Esophagus muscularis mucosa (tissue), 4 donors: ENCODE data around the gene MIPOL1. TPM values are rescaled to one million over a fixed set of nuclear protein-coding genes. Genes with fewer than 3 reads are reported as not detected.
"Not testable (repeated sequence)": the region's sequence is repeated elsewhere in the genome, so short reads cannot be mapped to it uniquely, and the experiment has no call there.

Source experiments
- DNase-seq: peaks from one replicate; pipeline ENCODE4 v3.0.0-alpha.2; 2017; ENCODE audit errors: extremely low spot score
- H3K27ac ChIP-seq, 4 donors: fragments of 200-600 bp; sonication (generic); replicated peaks in 1 of 4; 1 replicate in 3 of 4; 2 replicates in 1 of 4; pipeline ENCODE4 v1.5.1; 2016 to 2019; ENCODE audit warnings: mild to moderate bottlenecking in 1 of 4
- H3K27me3 ChIP-seq, 4 donors: fragments of 200-600 bp; sonication (generic); one replicate each; pipeline versions ENCODE4 v1.5.1 to v1.6.0; 2016 to 2019
- H3K36me3 ChIP-seq, 4 donors: fragments of 200-600 bp; sonication (generic); one replicate each; pipeline ENCODE4 v1.5.1; 2016 to 2019
- H3K4me1 ChIP-seq, 4 donors: fragments of 200-600 bp; sonication (generic); one replicate each; pipeline ENCODE4 v1.5.1; 2016 to 2019
- H3K4me3 ChIP-seq, 4 donors: fragments of 200-600 bp; sonication (generic); 1 replicate in 2 of 4; 2 replicates in 2 of 4; pipeline ENCODE4 v1.5.1; 2016 to 2019; ENCODE audit warnings: mild to moderate bottlenecking in 4 of 4, moderate library complexity in 1 of 4
- H3K9me3 ChIP-seq, 4 donors: fragments of 200-600 bp; sonication (generic); 1 replicate in 3 of 4; 2 replicates in 1 of 4; pipeline ENCODE4 v1.5.1; 2016 to 2019
- EP300 ChIP-seq: sonication (generic); formaldehyde crosslinking; IDR thresholded peaks from one replicate; pipeline ENCODE4 v1.6.1; 2017; ENCODE audit warnings: antibody characterized with exemption
- POLR2A ChIP-seq: fragments of 450-650 bp; IDR thresholded peaks from one replicate; pipeline ENCODE4 v1.6.1; 2017; ENCODE audit warnings: antibody characterized with exemption, moderate library complexity, mild to moderate bottlenecking, low read depth
- POLR2AphosphoS5 ChIP-seq, 2 donors: sonication (generic); formaldehyde crosslinking; IDR thresholded peaks; one replicate each; pipeline ENCODE4 v1.6.1; 2017; ENCODE audit warnings: antibody characterized with exemption in 2 of 2
- WGBS: methylation state at CpG from one replicate; pipeline ENCODE4 v1.1.5; 2018; 5-methylcytosine and 5-hydroxymethylcytosine counted together
- intact Hi-C: fragments of 100-400 bp; cut with DNase I; formaldehyde crosslinking; loops from one replicate; pipeline ENCODE4 v1.15.1; 2023
- total RNA-seq, 4 donors: library from RNA; depleted of rRNA; stranded (reverse); fragments of >200 nt; gene quantifications; one replicate each; pipeline versions ENCODE4 v1.1.0 to v1.2.1, GENCODE V29; 2016
- TF ChIP-seq, protein P1 (sequence below), 3 experiments: fragments of 200-600 bp in 2 of 3; fragments of 450-650 bp in 1 of 3; sonication (generic) in 2 of 3; IDR thresholded peaks; one replicate each; pipeline ENCODE4 v1.5.1; 2017 to 2019; ENCODE audit warnings: antibody characterized with exemption in 3 of 3, mild to moderate bottlenecking in 2 of 3, moderate library complexity in 1 of 3

The MIPOL1 gene
- total RNA-seq, 4 donors from 2014 or later = 6.5 to 21.2 (median 10.4) TPM

DNA sequence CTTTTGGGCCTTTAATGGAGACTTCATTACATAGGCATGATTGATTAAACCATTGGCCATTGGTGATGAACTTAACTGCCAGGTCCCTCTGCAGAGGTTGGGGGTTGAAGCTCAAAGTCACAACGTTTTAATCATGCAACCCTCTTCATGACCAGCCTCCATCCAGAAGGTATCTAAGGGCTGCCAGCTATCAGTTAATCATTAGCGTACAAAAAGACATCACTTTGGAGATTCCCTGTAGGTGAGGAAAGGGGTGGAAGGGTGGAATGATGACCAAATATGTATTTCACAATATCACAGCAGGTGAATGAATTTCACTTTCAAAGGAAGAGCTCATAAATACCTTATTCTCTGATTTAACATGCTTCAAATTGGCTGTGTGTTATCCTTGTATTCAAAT is 92.0 kb downstream of the MIPOL1 start:
- intact Hi-C loops = no loop called here
- 52% methylated on average over 2 of the region's 2 CpGs for WGBS
- no peak for DNase-seq
- H3K36me3 ChIP-seq = peaks cover 18 to 67% (median 20%) of the 10 kb centered on the region in 4 donors
- TF ChIP-seq EP300 = no peak
- no peak for TF ChIP-seq POLR2AphosphoS5 (IDR thresholded peaks at IDR 0.05)
- TF ChIP-seq, protein P1, sequence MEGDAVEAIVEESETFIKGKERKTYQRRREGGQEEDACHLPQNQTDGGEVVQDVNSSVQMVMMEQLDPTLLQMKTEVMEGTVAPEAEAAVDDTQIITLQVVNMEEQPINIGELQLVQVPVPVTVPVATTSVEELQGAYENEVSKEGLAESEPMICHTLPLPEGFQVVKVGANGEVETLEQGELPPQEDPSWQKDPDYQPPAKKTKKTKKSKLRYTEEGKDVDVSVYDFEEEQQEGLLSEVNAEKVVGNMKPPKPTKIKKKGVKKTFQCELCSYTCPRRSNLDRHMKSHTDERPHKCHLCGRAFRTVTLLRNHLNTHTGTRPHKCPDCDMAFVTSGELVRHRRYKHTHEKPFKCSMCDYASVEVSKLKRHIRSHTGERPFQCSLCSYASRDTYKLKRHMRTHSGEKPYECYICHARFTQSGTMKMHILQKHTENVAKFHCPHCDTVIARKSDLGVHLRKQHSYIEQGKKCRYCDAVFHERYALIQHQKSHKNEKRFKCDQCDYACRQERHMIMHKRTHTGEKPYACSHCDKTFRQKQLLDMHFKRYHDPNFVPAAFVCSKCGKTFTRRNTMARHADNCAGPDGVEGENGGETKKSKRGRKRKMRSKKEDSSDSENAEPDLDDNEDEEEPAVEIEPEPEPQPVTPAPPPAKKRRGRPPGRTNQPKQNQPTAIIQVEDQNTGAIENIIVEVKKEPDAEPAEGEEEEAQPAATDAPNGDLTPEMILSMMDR (IDR thresholded peaks at IDR 0.05) = no peak
- no peak for TF ChIP-seq POLR2A
- no peak overlapping the region for H3K4me3 ChIP-seq
- no peaks in the 10 kb centered on the region for H3K9me3 ChIP-seq
- H3K27ac ChIP-seq = no peak overlapping the region
- H3K4me1 ChIP-seq = no peaks in the 10 kb centered on the region
- no peaks in the 10 kb centered on the region for H3K27me3 ChIP-seq

DNA sequence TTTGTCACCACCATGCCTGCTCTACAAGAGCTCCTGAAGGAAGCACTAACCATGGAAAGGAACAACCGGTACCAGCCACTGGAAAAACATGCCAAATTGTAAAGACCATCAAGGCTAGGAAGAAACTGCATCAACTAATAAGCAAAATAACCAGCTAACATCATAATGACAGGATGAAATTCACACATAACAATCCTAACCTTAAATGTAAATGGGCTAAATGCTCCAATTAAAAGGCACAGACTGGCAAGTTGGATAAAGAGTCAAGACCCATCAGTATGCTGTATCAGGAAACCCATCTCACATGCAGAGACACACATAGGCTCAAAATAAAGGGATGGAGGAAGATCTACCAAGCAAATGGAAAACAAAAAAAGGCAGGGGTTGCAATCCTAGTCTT is 97.5 kb downstream of the MIPOL1 start:
- DNase-seq, H3K4me1 ChIP-seq, H3K9me3 ChIP-seq, H3K4me3 ChIP-seq, H3K27me3 ChIP-seq, intact Hi-C loops, H3K27ac ChIP-seq: not testable (repeated sequence)
- 100% methylated on average over 1 of the region's 1 CpG for WGBS
- H3K36me3 ChIP-seq = peaks cover 4 to 26% (median 6%) of the 10 kb centered on the region in 4 donors

DNA sequence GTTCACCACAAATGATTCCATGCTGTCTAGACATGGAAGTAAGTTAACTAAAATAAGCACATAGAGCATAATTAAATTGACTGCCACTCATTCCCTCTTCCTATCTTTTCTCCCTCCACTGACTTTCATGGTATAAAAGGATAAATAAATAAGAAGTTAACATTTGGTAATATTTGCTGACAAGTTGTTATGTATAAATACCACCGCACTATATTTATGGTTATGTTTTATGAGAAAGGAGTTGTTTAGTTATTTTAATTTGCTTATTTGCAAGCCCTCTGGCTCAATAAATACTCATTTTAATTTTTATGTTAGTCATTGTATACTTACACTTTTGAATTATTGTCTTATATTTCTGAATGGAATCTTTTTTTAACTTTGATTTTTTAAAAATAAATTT is 113.5 kb downstream of the MIPOL1 start:
- Histone ChIP-seq H3K9me3 (no peaks in the 10 kb centered on the region), H3K27ac (no peak overlapping the region), H3K36me3 (peaks cover 0 to 5% (median 0%) of the 10 kb centered on the region in 4 donors), H3K4me1 (peaks cover 0 to 2% (median 0%) of the 10 kb centered on the region in 4 donors), H3K27me3 (no peaks in the 10 kb centered on the region), H3K4me3 (no peak overlapping the region)
- TF ChIP-seq, protein P1 (IDR thresholded peaks at IDR 0.05) = no peak
- no peak for TF ChIP-seq EP300
- no peak for TF ChIP-seq POLR2AphosphoS5 (IDR thresholded peaks at IDR 0.05)
- TF ChIP-seq POLR2A = no peak
- no peak for DNase-seq
- intact Hi-C loops = no loop called here
- 95% methylated on average over 1 of the region's 1 CpG for WGBS

DNA sequence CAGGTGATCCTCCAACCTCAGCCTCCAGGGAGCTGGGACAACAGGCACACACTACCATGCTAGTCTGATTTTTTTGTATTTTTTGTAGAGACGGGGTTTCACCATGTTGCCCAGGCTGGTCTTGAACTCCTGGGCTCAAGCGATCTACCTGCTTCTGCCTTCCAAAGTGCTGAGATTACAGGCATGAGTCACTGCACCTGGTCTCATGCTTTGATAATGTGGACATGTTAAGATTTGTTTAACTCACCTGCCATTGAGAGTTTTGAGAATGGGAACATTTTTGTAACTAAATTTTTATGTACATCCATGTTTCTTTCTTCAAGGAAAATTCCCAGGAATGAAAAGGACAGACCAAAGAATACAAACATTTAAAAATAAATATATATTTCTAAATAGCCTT is 121.2 kb downstream of the MIPOL1 start:
- Histone ChIP-seq H3K9me3 (no peaks in the 10 kb centered on the region), H3K27ac (no peak overlapping the region), H3K4me1 (no peaks in the 10 kb centered on the region), H3K4me3 (no peak overlapping the region), H3K36me3 (no peaks in the 10 kb centered on the region), H3K27me3 (no peaks in the 10 kb centered on the region)
- TF ChIP-seq, protein P1 (IDR thresholded peaks at IDR 0.05) = no peak
- TF ChIP-seq POLR2AphosphoS5 (IDR thresholded peaks at IDR 0.05) (no peak), POLR2A (no peak)
- intact Hi-C loops = no loop called here
- DNase-seq = no peak
- 92% methylated on average over 2 of the region's 2 CpGs for whole genome bisulfite sequencing

DNA sequence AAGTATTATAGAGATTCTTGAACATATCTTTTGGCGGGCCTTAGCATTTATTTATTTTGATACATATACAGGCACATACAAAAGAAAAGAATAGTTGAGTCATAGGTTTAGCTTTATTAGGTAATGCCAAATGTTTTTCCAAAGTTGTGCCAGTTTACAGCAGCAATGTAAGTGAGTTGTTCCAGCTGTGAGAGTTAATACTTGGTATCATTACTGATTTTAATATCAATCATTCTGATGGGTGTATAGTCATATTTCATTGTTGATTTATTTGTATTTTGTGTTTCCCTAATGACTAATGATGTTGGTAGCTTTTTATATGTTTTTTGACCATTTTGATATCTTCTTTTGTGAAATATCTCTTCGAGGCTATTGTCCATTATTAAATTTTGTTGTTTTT is 122.4 kb downstream of the MIPOL1 start:
- intact Hi-C loops = no loop called here

More for the DNA sequence above, 122.4 kb downstream of the MIPOL1 start:
- WGBS = 93% methylated on average over 2 of the region's 2 CpGs
- TF ChIP-seq EP300 = no peak
- TF ChIP-seq, protein P1 (IDR thresholded peaks at IDR 0.05) = no peak
- Histone ChIP-seq H3K36me3 (no peaks in the 10 kb centered on the region), H3K27ac (no peak overlapping the region), H3K27me3 (no peaks in the 10 kb centered on the region), H3K4me3 (no peak overlapping the region), H3K9me3 (no peaks in the 10 kb centered on the region), H3K4me1 (no peaks in the 10 kb centered on the region)
- DNase-seq = no peak
